Activated CD8-positive, alpha-beta memory T cell treated with anti-CD3 and anti-CD28 coated beads, Interleukin-2, amount 50 U/mL, for 48 hours (primary cell): ENCODE results near the gene TSPY3.
A peak's percentile ranks its signal among the peaks of the same experiment; 100 is the strongest.
"Not testable (repeated sequence)": the region's sequence is repeated elsewhere in the genome, so short reads cannot be mapped to it uniquely, and the experiment has no call there.

Source experiments
- DNase-seq: peaks from one replicate; pipeline ENCODE4 v3.0.0-alpha.2; 2020

TSPY3 gene, protein sequence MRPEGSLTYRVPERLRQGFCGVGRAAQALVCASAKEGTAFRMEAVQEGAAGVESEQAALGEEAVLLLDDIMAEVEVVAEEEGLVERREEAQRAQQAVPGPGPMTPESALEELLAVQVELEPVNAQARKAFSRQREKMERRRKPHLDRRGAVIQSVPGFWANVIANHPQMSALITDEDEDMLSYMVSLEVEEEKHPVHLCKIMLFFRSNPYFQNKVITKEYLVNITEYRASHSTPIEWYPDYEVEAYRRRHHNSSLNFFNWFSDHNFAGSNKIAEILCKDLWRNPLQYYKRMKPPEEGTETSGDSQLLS

DNA sequence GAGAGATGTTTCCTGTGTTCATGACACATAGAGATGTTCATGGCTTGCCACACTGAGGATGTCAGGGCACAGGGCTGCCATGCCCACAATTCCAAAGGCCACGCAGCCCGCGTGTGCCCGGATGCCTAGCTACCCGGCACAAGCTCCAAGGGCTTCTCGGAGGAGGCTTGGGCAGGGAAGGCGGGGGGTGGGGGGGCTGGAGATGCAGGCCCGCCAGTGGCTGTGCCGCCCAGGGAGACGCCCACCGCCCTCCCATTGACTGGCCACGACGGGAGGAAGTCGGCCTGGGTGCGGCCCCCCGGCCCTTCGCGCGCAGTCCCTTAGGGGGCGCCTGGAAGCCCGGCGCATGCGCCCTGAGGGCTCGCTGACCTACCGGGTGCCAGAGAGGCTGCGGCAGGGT lies at the start of gene TSPY3:
Gene TSPY3, plus strand, starts transcription at position 301 of the 400 bp plus-strand sequence. Its CDS starts 46 bp downstream, at position 347.
- not testable (repeated sequence) for DNase-seq

DNA sequence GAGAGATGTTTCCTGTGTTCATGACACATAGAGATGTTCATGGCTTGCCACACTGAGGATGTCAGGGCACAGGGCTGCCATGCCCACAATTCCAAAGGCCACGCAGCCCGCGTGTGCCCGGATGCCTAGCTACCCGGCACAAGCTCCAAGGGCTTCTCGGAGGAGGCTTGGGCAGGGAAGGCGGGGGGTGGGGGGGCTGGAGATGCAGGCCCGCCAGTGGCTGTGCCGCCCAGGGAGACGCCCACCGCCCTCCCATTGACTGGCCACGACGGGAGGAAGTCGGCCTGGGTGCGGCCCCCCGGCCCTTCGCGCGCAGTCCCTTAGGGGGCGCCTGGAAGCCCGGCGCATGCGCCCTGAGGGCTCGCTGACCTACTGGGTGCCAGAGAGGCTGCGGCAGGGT lies 40.7 kb upstream of the TSPY3 start, which contains the start of gene TSPY8:
Gene TSPY8, plus strand, starts transcription at position 301 of the 400 bp plus-strand sequence. Its CDS starts 46 bp downstream, at position 347.
- not testable (repeated sequence) for DNase-seq

DNA sequence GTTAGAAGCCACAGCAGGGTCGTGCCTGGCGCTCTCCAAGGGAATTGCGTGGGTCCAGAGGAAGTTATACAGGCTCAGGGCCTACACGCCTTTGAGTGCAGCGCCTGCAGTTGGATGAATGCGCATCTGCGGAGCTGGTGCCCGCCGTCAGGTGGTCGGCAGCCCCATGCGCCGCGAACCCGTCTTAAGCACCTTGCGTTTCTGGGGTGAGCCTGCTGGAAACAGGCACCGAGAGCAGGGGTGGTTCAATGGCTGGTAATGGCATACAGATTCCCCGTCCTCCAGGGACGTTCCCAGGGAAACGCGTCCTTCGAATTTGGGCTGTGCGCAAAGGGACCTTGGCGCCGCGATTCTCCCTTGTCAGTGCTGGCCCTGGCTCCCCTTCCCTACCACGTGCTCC lies 1.7 kb upstream of the TSPY3 start:
- DNase-seq, result peak; percentile 37
